Lower lobe of right lung (tissue), 2 donors: ENCODE data around the gene THAP10. TPM values are rescaled to one million over a fixed set of nuclear protein-coding genes. Genes with fewer than 3 reads are reported as not detected.

Experiments used
- ATAC-seq, 2 donors: fragments of 200-7000 bp; cut with Tn5 transposase; one replicate each; pipeline ENCODE4 v1.9.1; 2020 to 2022; ENCODE audit warnings: mild to moderate bottlenecking in 2 of 2, moderate library complexity in 2 of 2
- DNase-seq: peaks from one replicate; pipeline ENCODE4 v3.0.0-alpha.2; 2020
- H3K27ac ChIP-seq: fragments of 200-600 bp; one replicate; pipeline ENCODE4 v1.8.0; 2022
- H3K27me3 ChIP-seq: fragments of 200-600 bp; one replicate; pipeline ENCODE4 v1.8.0; 2022; ENCODE audit warnings: low read depth
- H3K36me3 ChIP-seq: fragments of 200-600 bp; one replicate; pipeline ENCODE4 v1.8.0; 2022; ENCODE audit warnings: mild to moderate bottlenecking
- H3K4me1 ChIP-seq: fragments of 200-600 bp; one replicate; pipeline ENCODE4 v1.8.0; 2022
- H3K4me3 ChIP-seq: fragments of 200-600 bp; one replicate; pipeline ENCODE4 v1.8.0; 2022; ENCODE audit warnings: mild to moderate bottlenecking
- H3K9me3 ChIP-seq: fragments of 200-600 bp; one replicate; pipeline ENCODE4 v1.8.0; 2022
- intact Hi-C: fragments of 100-400 bp; cut with DNase I; formaldehyde crosslinking; loops from one replicate; pipeline ENCODE4 v1.11.0; 2022
- total RNA-seq: library from RNA; stranded (reverse); fragmentation: NEBNext Ultra II Directional; extraction: Animal tissue kit (Norgen Biotek cat#: 25700); gene quantifications from one replicate; pipeline ENCODE4 v1.2.1, GENCODE V29; 2021
- TF ChIP-seq, protein P1 (sequence below): fragments of 200-600 bp; IDR thresholded peaks from one replicate; pipeline ENCODE4 v1.8.0; 2022; ENCODE audit warnings: antibody characterized with exemption, mild to moderate bottlenecking
- donor health status: DM: no; HTN: yes; CAD: no; lungs with severe emphysema.

THAP10 gene
- total RNA-seq, 1 donor from 2014 or later, result 2.4 TPM

DNA sequence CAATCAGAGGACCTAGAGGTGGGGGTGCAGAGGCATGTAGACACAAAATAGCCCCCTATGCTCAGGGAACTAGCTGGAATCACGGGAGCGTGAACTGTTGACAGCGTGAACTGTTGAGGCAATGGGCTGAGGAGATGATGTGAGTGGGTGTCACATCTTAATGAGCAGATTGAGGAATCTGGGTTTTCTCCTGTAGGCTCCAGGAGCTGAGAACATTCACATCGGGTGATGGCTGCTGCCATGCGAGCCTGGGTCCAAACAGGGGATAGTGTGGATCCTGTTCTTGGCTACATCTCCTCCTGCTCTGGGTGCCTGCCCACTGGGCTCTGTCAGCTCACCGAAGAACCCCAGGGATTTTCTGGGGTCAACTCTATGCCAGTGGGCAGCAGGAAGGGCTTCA lies 40.3 kb downstream of the THAP10 start:
- TF ChIP-seq, protein P1, sequence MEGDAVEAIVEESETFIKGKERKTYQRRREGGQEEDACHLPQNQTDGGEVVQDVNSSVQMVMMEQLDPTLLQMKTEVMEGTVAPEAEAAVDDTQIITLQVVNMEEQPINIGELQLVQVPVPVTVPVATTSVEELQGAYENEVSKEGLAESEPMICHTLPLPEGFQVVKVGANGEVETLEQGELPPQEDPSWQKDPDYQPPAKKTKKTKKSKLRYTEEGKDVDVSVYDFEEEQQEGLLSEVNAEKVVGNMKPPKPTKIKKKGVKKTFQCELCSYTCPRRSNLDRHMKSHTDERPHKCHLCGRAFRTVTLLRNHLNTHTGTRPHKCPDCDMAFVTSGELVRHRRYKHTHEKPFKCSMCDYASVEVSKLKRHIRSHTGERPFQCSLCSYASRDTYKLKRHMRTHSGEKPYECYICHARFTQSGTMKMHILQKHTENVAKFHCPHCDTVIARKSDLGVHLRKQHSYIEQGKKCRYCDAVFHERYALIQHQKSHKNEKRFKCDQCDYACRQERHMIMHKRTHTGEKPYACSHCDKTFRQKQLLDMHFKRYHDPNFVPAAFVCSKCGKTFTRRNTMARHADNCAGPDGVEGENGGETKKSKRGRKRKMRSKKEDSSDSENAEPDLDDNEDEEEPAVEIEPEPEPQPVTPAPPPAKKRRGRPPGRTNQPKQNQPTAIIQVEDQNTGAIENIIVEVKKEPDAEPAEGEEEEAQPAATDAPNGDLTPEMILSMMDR, result no peak
- Histone ChIP-seq H3K4me1 (peaks cover 21% of the 10 kb centered on the region), H3K36me3 (no peaks in the 10 kb centered on the region), H3K27ac (no peak overlapping the region), H3K9me3 (no peaks in the 10 kb centered on the region), H3K4me3 (no peak overlapping the region), H3K27me3 (peaks cover 35% of the 10 kb centered on the region)
- ATAC-seq, result no peak
- intact Hi-C loops, result no loop called here
- DNase-seq, result no peak

DNA sequence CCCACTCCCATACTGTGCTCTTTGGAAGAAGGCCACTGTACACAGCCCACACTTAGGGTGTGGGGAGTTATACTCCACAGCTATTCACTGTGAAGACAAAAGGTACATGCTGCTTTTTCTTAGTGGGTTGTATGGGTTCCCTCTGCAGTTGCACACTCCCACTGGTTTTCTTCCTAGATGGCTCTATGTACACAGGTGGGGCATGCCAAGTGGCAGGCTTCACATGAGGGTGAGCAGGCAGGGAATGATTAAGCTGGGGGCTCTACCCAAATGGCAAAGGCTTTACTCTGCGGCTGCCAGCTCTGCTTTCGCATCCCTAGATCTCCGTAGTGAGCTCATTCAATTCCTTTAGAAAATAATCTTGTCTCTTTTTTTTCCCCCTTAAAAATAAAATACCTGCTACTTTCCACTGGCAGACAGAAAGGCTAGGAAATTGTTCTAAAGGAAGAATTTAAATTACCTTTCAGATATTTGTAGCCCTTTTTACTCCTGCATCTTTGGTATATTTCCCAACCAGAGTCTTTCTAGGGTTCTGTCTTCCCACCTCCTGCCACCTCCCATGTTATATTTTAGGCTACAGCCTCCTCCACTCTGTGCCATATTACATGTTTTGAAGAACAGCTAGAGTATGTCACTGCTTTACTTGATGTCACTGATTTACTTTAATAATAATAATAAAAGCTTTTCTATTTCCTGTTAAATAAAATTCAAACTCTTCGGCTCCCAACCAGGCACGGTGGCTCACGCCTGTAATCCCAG lies 46.5 kb downstream of the THAP10 start:
- H3K4me1 ChIP-seq, result no peaks in the 10 kb centered on the region
- no peaks in the 10 kb centered on the region for H3K27me3 ChIP-seq
- H3K4me3 ChIP-seq, result no peak overlapping the region
- no peaks in the 10 kb centered on the region for H3K9me3 ChIP-seq
- ATAC-seq (peak in 1 of 2 donors; percentile 9), DNase-seq (no peak)
- intact Hi-C loops, result no loop called here
- H3K36me3 ChIP-seq, result no peaks in the 10 kb centered on the region
- no peak overlapping the region for H3K27ac ChIP-seq
- TF ChIP-seq, protein P1, result no peak

DNA sequence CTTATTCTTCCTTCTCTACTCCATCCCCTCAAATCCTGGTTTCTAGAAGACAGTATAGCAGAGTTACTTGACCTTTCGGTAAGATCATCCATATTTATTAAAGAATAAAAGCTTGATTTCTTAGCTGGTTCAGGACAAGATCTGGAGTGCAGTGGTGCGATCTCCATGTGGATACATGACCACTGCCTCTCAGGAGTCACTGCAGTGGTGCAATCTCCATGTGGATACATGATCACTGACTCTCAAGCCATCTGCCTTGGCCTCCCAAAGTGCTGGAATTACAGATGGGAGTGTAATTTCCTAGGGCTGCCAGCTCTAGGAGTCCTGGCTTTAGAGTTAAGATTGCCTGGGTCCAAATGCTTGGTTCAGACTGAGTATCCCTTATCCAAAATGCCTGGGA lies 54.8 kb downstream of the THAP10 start:
- Histone ChIP-seq H3K27ac (no peak overlapping the region), H3K4me1 (no peaks in the 10 kb centered on the region), H3K9me3 (no peaks in the 10 kb centered on the region), H3K4me3 (no peak overlapping the region), H3K36me3 (peaks cover 11% of the 10 kb centered on the region), H3K27me3 (no peaks in the 10 kb centered on the region)
- no peak for ATAC-seq
- TF ChIP-seq, protein P1, result no peak
- intact Hi-C loops, result no loop called here
- no peak for DNase-seq

DNA sequence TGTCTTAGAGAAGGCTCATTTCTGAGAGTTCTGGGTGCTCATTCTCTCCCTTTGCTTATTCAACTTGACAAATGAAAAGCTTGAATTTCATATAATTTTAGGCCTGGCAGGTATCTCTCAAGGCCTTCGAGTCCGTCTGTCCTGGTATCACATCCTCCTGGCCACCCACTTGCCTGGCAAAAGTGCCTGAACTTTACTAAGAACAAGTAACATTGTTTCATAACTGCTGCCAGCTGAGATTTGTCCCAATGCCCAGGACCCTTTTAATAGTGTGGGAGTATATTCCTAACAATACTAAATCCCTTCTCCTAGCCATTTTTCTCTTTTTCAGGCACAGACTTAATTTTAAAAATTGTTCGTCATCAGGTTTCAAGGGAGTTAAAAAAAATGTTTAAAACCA lies 56.4 kb downstream of the THAP10 start:
- Histone ChIP-seq H3K27me3 (no peaks in the 10 kb centered on the region), H3K27ac (no peak overlapping the region), H3K36me3 (peaks cover 15% of the 10 kb centered on the region), H3K4me1 (no peaks in the 10 kb centered on the region), H3K4me3 (no peak overlapping the region), H3K9me3 (no peaks in the 10 kb centered on the region)
- intact Hi-C loops, result no loop called here
- TF ChIP-seq, protein P1, result no peak
- DNase-seq (no peak), ATAC-seq (no peak)

DNA sequence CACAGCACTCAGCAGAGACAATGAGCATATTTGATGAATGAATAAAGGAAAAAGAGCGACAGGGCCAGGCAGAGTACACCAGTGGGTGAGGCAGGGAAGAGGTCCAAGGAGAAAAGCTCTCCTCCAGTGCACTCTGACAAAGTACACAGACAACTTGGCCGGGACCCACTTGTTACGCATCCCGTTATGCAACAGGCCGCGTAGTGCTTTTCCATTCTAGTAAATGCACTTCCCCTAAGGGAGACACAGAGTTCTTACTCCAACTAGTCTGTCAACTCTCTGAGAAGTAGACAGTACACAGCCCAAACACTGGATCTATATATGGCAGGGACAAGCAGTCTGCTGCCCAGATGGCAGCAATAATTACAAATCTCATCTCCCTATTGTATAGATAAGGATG lies 56.8 kb downstream of the THAP10 start:
- TF ChIP-seq, protein P1, result no peak
- Histone ChIP-seq H3K4me3 (no peak overlapping the region), H3K27ac (no peak overlapping the region), H3K27me3 (no peaks in the 10 kb centered on the region), H3K9me3 (no peaks in the 10 kb centered on the region), H3K4me1 (no peaks in the 10 kb centered on the region), H3K36me3 (peaks cover 15% of the 10 kb centered on the region)
- ATAC-seq, result no peak
- intact Hi-C loops, result no loop called here
- DNase-seq, result no peak
